GM18858 (cell line): Measurements from ENCODE around the gene MYO7B.

Experiments
- ATAC-seq: cut with Tn5 transposase; IDR thresholded peaks from one replicate; pipeline ENCODE4 v1.9.1; 2021; ENCODE audit not compliant: unreplicated experiment

MYO7B gene

GRCh38 chr2:127658641-127659407, 123.3 kb downstream of the MYO7B start:
- ATAC-seq: no peak

- no peak for ATAC-seq
Measured at GRCh38 chr2:127659408-127660290, 124.2 kb downstream of the MYO7B start.

- ATAC-seq: no peak
Measured at GRCh38 chr2:127660291-127660578, 124.8 kb downstream of the MYO7B start.

GRCh38 chr2:127661072-127661649, 125.7 kb downstream of the MYO7B start:
- no peak for ATAC-seq

- no peak for ATAC-seq
Measured at GRCh38 chr2:127661949-127662510, 126.5 kb downstream of the MYO7B start.

- ATAC-seq: no peak
Measured at GRCh38 chr2:127662937-127663565, 127.6 kb downstream of the MYO7B start.

- no peak for ATAC-seq
Measured at GRCh38 chr2:127663566-127664064, 128.1 kb downstream of the MYO7B start.

GRCh38 chr2:127664065-127664894, 128.8 kb downstream of the MYO7B start:
- ATAC-seq: no peak

- ATAC-seq: no peak
Measured at GRCh38 chr2:127664895-127665225, 129.4 kb downstream of the MYO7B start.

- ATAC-seq: no peak
Measured at GRCh38 chr2:127665267-127665893, 129.9 kb downstream of the MYO7B start.

- no peak for ATAC-seq
Measured at GRCh38 chr2:127669056-127669455, 133.6 kb downstream of the MYO7B start.

- no peak for ATAC-seq
Measured at GRCh38 chr2:127670055-127670956, 134.8 kb downstream of the MYO7B start.

GRCh38 chr2:127670957-127671290, 135.4 kb downstream of the MYO7B start:
- ATAC-seq: no peak

GRCh38 chr2:127671557-127672302, 136.2 kb downstream of the MYO7B start:
- no peak for ATAC-seq

GRCh38 chr2:127672341-127673224, 137.1 kb downstream of the MYO7B start:
- no peak for ATAC-seq

GRCh38 chr2:127673291-127674069, 138.0 kb downstream of the MYO7B start:
- ATAC-seq: no peak
